ENCODE data around the gene TUBA4B. TPM values are rescaled to one million over a fixed set of nuclear protein-coding genes. Genes with fewer than 3 reads are reported as not detected.
"Not testable (repeated sequence)": the region's sequence is repeated elsewhere in the genome, so short reads cannot be mapped to it uniquely, and the experiment has no call there.

TUBA4B gene
- total RNA-seq, 1 donor from 2014 or later: not detected

- intact Hi-C loops (cut with micrococcal nuclease): no loop called here
Measured at GRCh38 chr2:219308142-219309101, 55.4 kb downstream of the TUBA4B start.

- intact Hi-C loops (cut with micrococcal nuclease): no loop called here
Measured at GRCh38 chr2:219309278-219309677, 56.2 kb downstream of the TUBA4B start, which contains the start of gene PTPRN. TSS of gene PTPRN (minus strand) at chr2:219309401. CDS start at chr2:219309332, 69 bp downstream.

- intact Hi-C loops (cut with micrococcal nuclease): not testable (repeated sequence)
Measured at GRCh38 chr2:219312683-219313263, 59.7 kb downstream of the TUBA4B start.

GRCh38 chr2:219314804-219315468, 61.9 kb downstream of the TUBA4B start:
- intact Hi-C loops (cut with micrococcal nuclease): no loop called here

Other genes with a start within 250 kb of the TUBA4B start
- gene CFAP65, start 211.7 kb upstream of the TUBA4B start, total RNA-seq: not detected in 2 replicates
- gene IHH, start 192.3 kb upstream of the TUBA4B start, total RNA-seq: 0.20 TPM in 1 of 2 replicates, not detected in the other
- 18.8 and 20.0 TPM in 2 replicates for gene NHEJ1, start 92.4 kb upstream of the TUBA4B start, total RNA-seq
- gene SLC23A3, start 83.2 kb upstream of the TUBA4B start, total RNA-seq: 1.5 and 2.1 TPM in 2 replicates
- gene CNPPD1, start 76.3 kb upstream of the TUBA4B start, total RNA-seq: 67.3 and 70.8 TPM in 2 replicates
- gene RETREG2, start 75.0 kb upstream of the TUBA4B start, total RNA-seq: 79.8 and 81.1 TPM in 2 replicates
- 53.0 and 54.6 TPM in 2 replicates for gene ZFAND2B, start 46.5 kb upstream of the TUBA4B start, total RNA-seq
- 13.8 and 14.0 TPM in 2 replicates for gene ABCB6, start 34.3 kb upstream of the TUBA4B start, total RNA-seq
- gene ATG9A, start 23.6 kb upstream of the TUBA4B start, total RNA-seq: 37.2 and 51.6 TPM in 2 replicates
- 80.1 and 83.0 TPM in 2 replicates for gene ANKZF1, start 23.4 kb upstream of the TUBA4B start, total RNA-seq
- 3.7 and 5.7 TPM in 2 replicates for gene GLB1L, start 7.8 kb upstream of the TUBA4B start, total RNA-seq
- 25.1 and 29.8 TPM in 2 replicates for gene STK16, start 7.8 kb upstream of the TUBA4B start, total RNA-seq
- gene TUBA4A, start 675 bp downstream of the TUBA4B start, total RNA-seq: 331 and 334 TPM in 2 replicates
- 32.1 and 34.0 TPM in 2 replicates for gene DNAJB2, start 26.1 kb downstream of the TUBA4B start, total RNA-seq
- gene PTPRN, start 56.2 kb downstream of the TUBA4B start, total RNA-seq: not detected in 2 replicates
- not detected in 2 replicates for gene RESP18, start 79.5 kb downstream of the TUBA4B start, total RNA-seq
- 67.6 and 80.2 TPM in 2 replicates for gene DNPEP, start 134.7 kb downstream of the TUBA4B start, total RNA-seq
- not detected in 2 replicates for gene DES, start 165.1 kb downstream of the TUBA4B start, total RNA-seq
- gene SPEG, start 181.6 kb downstream of the TUBA4B start, total RNA-seq: 0.32 and 0.75 TPM in 2 replicates
- gene GMPPA, start 245.6 kb downstream of the TUBA4B start, total RNA-seq: 50.1 and 52.1 TPM in 2 replicates

Measured in T-helper 2 cell treated with Interferon-gamma antibody and Interleukin-4, amounts not matched to agents 100 ng/mL and 5 ng/mL, for 36 hours (primary cell).